Kidney (tissue), 14 donors: ENCODE results near the gene MAGI1. TPM values are rescaled to one million over a fixed set of nuclear protein-coding genes. Genes with fewer than 3 reads are reported as not detected.

Experiments used
- DNase-seq, 5 donors: peaks; one replicate each; pipeline ENCODE4 v3.0.0-alpha.2; 2013 to 2020
- FAIRE-seq: peaks from 2 replicates; lab custom pipeline; 2012; peaks lifted over from hg19 to GRCh38; lab: Jason Lieb, UNC
- H3K27ac ChIP-seq, 2 donors: one replicate each; pipeline ENCODE4 v1.7.0; 2013; ENCODE audit warnings: low read depth in 2 of 2, low read length in 2 of 2, inconsistent platforms in 1 of 2
- H3K27me3 ChIP-seq: one replicate; pipeline ENCODE4 v1.7.1; 2013; ENCODE audit warnings: low read length, inconsistent platforms; ENCODE audit not compliant: control insufficient read depth, insufficient read depth
- H3K36me3 ChIP-seq, 3 donors: one replicate each; pipeline versions ENCODE4 v1.7.0 to v1.7.1; 2013; ENCODE audit warnings: low read length in 3 of 3, control low read depth in 1 of 3, inconsistent platforms in 1 of 3; ENCODE audit not compliant: insufficient read depth in 3 of 3, control insufficient read depth in 2 of 3
- H3K4me1 ChIP-seq, 3 donors: one replicate each; pipeline versions ENCODE4 v1.7.0 to v1.7.1; 2013; ENCODE audit warnings: low read length in 3 of 3, inconsistent platforms in 1 of 3, low read depth in 1 of 3; ENCODE audit not compliant: control insufficient read depth in 2 of 3, insufficient read depth in 2 of 3
- H3K4me3 ChIP-seq, 3 donors: one replicate each; pipeline versions ENCODE4 v1.7.0 to v1.8.1; 2013; ENCODE audit warnings: low read length in 3 of 3, control low read depth in 1 of 3, inconsistent platforms in 1 of 3
- H3K9ac ChIP-seq, 3 donors: one replicate each; pipeline versions ENCODE4 v1.7.0 to v1.7.1; 2013; ENCODE audit warnings: low read length in 3 of 3, control low read depth in 1 of 3, inconsistent platforms in 1 of 3
- H3K9me3 ChIP-seq, 3 donors: one replicate each; pipeline versions ENCODE4 v1.7.0 to v1.7.1; 2013; ENCODE audit warnings: low read length in 3 of 3, control low read depth in 1 of 3, inconsistent platforms in 1 of 3; ENCODE audit not compliant: control insufficient read depth in 2 of 3, insufficient read depth in 1 of 3
- CTCF ChIP-seq: IDR thresholded peaks from 3 replicates; pipeline ENCODE4 v1.5.1; 2012; ENCODE audit warnings: mild to moderate bottlenecking, moderate library complexity, borderline replicate concordance; ENCODE audit not compliant: insufficient read depth; ENCODE audit errors: extremely low read depth
- intact Hi-C: fragments of 100-400 bp; cut with DNase I; formaldehyde crosslinking; loops from one replicate; pipeline ENCODE4 v1.11.1; 2022
- polyA plus RNA-seq: library from polyadenylated mRNA; stranded (reverse); fragments of 350-450 nt; fragmentation: Illumina TruSeq; extraction: RNeasy Lipid Tissue Mini Kit (QIAGEN cat#74804); gene quantifications from one replicate; pipeline ENCODE4 v1.2.3, GENCODE V29; 2014; ENCODE audit warnings: low read depth, low replicate concordance; ENCODE audit not compliant: insufficient read depth
- total RNA-seq: library from RNA; stranded (reverse); fragmentation: NEBNext Ultra II Directional; extraction: Animal tissue kit (Norgen Biotek cat#: 25700); gene quantifications from one replicate; pipeline ENCODE4 v1.2.1, GENCODE V29; 2021
- donor health status: control.
- donor health status: control.
- donor health status: control.
- donor health status: control.
- donor health status: control.
- donor health status: DM: yes; HTN: yes; CAD: no.
- donor health status: Normal renal cell carcinoma (clear cell type).

The MAGI1 gene
- total and polyA plus RNA-seq, 2 donors from 2014 or later = 8.2 to 42.8 TPM

DNA sequence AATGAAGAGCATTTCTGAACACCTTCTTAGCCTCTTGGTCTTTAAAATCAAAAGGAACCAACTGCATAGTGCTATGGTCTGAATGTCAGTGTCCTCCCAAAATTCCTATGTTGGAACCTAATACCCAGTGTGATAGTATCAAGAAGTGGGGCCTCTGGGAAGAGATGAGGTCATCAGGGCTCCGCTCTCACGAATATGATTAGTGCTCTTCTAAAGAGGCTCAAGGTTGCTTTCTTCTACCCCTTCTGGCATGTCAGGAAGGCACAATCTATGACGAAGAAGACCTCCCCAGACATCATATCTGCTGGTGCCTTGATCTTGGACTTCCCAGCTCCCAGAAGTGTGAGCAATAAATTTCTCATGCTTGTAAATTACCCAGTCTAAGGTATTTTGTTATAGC is 209.5 kb downstream of the MAGI1 start:
- no peak for DNase-seq
- no peak overlapping the region for H3K4me3 ChIP-seq
- no peak overlapping the region for H3K9ac ChIP-seq
- FAIRE-seq = no peak
- intact Hi-C loops = no loop called here
- TF ChIP-seq CTCF = no peak
- H3K27me3 ChIP-seq = no peaks in the 10 kb centered on the region
- no peaks in the 10 kb centered on the region for H3K36me3 ChIP-seq
- H3K9me3 ChIP-seq = no peaks in the 10 kb centered on the region
- H3K4me1 ChIP-seq = peaks cover 0 to 3% (median 0%) of the 10 kb centered on the region in 3 donors
- no peak overlapping the region for H3K27ac ChIP-seq

DNA sequence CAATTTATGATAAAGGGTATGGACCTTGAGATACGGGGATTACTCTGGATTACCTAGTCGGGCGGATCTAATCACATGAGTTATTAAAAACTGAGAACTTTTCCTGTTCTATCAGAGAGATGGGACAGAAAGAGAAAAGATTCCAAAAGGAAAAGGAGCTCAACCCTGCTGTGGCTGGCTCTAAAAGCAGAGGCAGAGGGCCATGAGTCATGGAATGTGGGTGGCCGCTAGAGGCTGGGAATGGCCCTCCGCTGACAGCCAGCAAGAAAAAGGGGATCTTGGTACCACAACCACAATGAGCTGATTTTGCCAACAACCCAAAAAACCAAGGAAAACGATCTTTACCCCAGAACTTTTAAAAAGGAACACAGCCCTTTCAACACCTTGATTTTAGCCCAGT is 210.0 kb downstream of the MAGI1 start:
- no peak for FAIRE-seq

DNA sequence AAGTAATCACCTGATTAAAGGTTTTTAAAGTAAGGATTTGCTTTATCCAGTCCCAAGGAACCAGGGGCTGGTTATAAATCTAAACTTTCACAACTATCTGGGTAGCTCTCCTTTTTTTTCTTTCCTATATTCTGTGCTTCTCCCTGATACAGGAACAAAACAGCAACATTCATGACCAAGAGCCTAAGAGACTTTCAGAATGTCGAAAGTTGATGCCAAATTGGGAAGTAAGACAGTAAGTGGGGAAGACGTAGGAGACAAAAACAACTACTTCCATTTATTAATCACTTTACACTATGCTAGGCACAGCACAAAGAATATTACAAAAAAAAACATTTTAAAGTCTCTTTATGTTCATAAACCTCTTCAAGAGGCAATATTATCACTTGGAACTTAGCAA is 211.6 kb downstream of the MAGI1 start:
- peaks cover 0 to 2% (median 0%) of the 10 kb centered on the region in 3 donors for H3K4me1 ChIP-seq
- intact Hi-C loops = no loop called here
- TF ChIP-seq CTCF = no peak
- H3K27ac ChIP-seq = no peak overlapping the region
- no peak for FAIRE-seq
- H3K36me3 ChIP-seq = no peaks in the 10 kb centered on the region
- H3K9ac ChIP-seq = no peak overlapping the region
- H3K9me3 ChIP-seq = no peaks in the 10 kb centered on the region
- H3K4me3 ChIP-seq = no peak overlapping the region
- no peak for DNase-seq
- no peaks in the 10 kb centered on the region for H3K27me3 ChIP-seq

More for the DNA sequence above, 210.0 kb downstream of the MAGI1 start:
- Histone ChIP-seq H3K4me1 (peaks cover 0 to 3% (median 0%) of the 10 kb centered on the region in 3 donors), H3K36me3 (no peaks in the 10 kb centered on the region), H3K9ac (no peak overlapping the region), H3K9me3 (no peaks in the 10 kb centered on the region), H3K4me3 (no peak overlapping the region), H3K27me3 (no peaks in the 10 kb centered on the region), H3K27ac (no peak overlapping the region)
- TF ChIP-seq CTCF = no peak
- intact Hi-C loops = no loop called here
- no peak for DNase-seq

GRCh38 chr3:65824166-65824565 is 214.6 kb downstream of the MAGI1 start:
- FAIRE-seq (no peak), DNase-seq (no peak)
- intact Hi-C loops = no loop called here
- Histone ChIP-seq H3K36me3 (no peaks in the 10 kb centered on the region), H3K9me3 (no peaks in the 10 kb centered on the region), H3K27me3 (no peaks in the 10 kb centered on the region), H3K4me1 (peaks cover 0 to 3% (median 0%) of the 10 kb centered on the region in 3 donors), H3K4me3 (no peak overlapping the region), H3K9ac (no peak overlapping the region), H3K27ac (no peak overlapping the region)
- no peak for TF ChIP-seq CTCF
